Activated CD8-positive, alpha-beta memory T cell treated with anti-CD3 and anti-CD28 coated beads for 48 hours (primary cell): Measurements from ENCODE around the gene CUL4B.
A peak's percentile ranks its signal among the peaks of the same experiment; 100 is the strongest.
"Not testable (repeated sequence)": the region's sequence is repeated elsewhere in the genome, so short reads cannot be mapped to it uniquely, and the experiment has no call there.

ENCODE experiments used
- DNase-seq, 3 experiments: peaks; one replicate each; pipeline ENCODE4 v3.0.0-alpha.2; 2020; ENCODE audit warnings: low read depth in 2 of 3, low spot score in 2 of 3

CUL4B gene

DNA sequence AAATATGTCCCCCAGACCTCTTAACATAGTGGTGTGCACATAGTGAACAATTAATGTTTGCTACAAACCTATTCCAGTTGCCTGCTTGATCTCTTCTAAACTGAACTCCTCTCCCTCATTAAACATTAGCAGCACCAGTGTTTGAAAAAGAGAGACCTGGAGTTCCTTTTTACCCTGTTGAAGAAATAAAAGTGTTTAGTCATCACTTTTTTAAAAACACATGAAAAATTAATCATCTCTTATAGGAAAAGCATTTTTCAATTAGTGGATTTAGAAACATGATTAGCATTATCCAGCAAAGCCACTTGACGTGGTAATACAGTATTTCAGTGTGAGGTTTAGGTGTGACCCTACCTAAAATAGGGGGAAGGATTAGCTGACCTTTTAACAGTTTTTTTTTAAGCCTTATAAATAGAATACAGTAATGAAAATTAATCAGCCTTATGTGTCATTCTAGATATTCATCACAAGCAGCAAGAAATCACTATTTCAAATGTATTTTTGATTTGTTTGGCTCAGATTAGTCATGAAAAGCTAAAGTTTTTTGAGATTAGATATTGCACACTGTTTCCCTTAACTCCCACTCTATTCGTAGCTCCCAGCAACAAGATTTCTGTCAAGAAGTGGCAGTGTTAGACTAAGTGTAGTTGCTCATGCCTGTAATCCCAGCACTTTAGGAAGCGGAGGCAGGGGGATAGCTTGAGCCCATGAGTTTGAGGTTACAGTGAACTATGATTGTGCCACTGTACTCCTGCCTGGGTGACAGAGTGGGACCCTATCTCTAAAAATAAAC, 26.2 kb downstream of the CUL4B start:
- DNase-seq: no peak

DNA sequence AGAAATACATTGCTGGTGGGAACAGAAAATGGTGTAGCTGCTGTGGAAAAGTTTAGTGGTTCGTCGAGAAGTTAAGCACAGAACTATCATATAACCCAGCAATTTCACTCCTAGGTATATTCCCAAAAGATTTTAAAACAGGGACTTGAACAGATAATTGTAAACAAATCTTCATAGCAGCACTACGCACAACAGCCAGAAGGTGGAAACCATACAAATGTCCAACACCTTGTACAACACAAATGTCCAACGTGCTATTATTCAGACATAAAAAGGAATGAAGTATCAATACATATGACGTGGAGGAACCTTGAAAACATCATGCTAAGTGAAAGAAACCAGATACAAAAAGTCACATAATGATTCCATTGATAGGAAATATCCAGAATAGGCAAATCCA, 37.9 kb downstream of the CUL4B start:
- DNase-seq: no peak

DNA sequence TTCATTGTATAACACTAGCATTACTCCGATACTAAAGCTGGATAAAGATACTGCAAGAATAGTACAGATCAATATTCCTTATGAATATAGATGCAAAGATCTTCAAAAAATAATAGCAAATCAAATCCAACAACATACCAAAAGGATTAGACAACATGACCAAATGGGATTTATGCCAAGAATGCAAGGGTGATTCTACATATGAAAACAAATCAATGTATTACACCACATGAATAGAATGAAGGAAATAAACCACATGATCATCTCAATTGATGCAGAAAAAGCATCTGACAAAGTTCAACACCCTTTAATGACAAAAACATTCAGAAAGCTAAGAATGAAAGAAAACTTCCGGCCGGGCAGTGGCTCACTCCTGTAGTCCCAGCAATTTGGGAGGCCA, 42.8 kb downstream of the CUL4B start:
- no peak for DNase-seq

DNA sequence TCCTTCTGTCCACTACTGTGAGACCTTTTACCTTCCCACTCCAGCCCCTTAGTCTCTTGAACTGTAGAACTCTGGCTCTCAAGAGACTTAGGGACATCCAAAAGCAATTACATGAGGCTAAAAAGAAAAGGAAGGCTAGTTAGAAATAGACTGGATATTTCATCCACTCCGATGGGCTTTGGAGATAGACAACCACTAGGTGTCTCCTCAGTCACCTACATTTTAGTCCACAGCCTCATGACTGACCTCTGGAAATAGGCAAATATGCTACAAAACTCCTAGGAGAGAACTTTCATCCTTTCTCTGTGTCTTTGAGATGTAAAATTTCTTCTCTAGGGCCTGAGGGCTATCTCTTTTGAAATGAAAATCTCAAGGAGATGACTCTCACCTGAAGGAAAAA, 46.5 kb downstream of the CUL4B start:
- no peak for DNase-seq

DNA sequence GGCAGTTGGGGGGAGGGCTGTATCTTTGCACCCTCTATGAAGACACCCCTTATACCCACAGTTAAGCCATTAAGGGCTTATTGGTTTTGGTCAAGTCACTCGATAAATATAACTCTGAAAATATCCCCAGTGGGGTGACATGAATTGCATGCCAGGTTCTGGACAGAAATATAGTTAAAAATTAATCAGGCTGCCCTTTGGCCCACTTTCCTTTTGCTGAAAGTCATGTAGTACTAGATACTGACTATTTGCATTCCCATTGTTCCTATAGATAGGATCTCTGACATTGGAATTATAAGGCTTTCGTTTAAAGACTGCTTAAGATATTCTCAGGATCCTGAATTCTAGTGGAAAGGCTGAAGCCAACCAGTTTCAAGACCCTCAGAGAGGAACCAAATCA, 48.1 kb downstream of the CUL4B start:
- no peak for DNase-seq

DNA sequence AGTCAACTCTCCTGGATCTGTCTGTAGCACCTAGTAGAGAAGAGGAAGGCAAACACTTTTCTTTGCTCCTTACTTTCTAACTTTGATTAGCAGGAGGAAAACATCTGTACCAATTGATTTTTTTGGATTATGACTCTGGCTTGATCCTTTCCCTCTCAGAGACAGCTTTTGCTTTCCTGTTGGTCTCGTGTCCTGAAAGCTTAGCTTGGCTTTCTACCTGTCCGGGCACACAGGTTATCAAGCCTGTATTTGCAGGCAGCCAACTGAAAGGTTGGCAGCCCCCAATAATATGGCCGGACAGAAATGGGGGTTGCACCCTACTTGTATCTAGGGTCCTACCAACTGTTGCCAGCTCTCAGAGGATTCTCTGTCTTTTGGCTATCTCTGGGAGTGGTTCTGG, 48.5 kb downstream of the CUL4B start:
- no peak for DNase-seq

DNA sequence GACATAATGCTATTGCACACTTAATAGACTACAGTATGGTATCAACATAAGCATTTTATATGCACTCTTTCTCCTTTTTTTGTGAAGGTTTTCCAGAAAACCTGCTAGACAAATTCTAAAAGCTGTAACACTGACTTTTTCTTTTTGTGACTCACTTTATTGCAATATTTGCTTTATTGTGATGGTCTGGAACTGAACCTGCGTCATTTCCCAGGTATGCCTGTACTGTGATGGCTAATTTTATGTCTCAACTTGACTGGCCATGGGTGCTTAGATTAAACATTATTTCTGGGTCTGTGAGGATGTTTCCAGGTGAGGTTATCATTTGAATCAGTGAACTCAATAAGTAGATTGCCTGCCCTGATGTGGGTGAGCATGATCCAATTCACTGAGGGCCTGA, 56.2 kb downstream of the CUL4B start:
- no peak for DNase-seq

DNA sequence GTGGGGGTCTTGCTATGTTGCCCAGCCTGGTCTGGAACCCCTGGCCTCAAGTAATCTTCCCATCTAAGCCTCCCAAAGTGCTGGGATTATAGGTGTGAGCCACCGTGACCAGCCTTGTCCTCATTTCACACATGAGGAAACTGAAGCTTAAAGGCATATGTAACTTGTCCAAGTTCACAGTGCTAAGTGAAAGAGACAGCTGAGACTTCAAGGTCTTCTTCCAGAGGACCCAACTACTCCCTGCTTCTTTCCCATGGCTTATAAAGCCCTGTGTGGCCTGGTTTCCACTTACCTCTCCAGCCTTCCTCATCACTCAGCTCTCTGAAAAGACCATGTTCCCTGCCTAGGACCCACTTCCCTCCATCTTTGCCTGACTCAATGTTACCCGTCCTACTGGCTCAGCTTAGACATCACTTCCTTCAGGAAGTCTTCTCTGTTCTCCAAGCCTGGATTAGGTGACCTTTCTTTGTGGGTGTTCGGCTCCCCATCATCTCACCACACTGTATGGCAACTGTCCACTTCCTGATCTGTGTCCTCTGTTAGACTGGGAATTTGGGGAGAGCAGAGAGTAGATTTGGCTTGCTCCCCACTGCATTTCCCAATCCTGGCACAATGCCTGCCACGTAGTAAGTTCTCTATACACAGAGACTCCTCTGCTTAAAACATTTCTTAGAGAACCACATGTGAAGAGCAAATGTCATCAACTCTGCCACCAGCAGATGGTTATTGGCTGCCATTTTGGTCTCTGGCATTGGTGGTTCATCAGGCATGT, 61.3 kb downstream of the CUL4B start:
- no peak for DNase-seq

DNA sequence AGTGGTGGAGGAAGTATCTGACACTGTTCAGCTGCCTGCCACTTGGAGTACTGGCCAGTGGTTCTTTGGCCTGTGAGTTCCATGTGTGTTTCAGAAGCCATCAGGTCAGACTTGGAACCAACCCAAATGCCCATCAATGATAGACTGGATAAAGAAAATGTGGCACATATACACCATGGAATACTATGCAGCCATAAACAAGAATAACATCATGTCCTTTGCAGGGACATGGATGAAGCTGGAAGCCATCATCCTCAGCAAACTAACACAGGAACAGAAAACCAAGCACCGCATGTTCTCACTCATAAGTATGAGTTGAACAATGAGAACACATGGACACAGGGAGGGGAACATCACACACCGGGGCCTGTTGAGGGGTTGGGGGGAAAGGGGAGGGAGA, 70.6 kb downstream of the CUL4B start:
- not testable (repeated sequence) for DNase-seq

DNA sequence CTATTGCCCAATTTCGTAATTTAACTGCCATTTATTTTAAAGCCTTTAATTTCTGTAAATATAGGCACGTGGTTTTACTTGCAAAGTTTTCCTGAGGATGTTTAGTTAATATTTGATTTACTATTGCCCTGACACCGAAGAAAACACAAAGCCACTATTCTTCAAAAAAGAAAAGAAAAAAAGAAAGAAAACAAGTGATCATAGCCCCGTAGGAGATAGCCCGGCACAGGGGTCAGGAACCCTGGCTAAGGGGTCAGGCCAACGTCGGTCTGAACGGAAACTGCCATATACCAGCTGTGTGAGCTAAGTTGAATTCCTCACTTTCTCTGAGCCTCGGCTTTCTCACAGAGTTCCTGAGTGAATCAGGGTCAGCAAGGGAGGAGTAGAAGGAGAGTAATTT, 74.0 kb downstream of the CUL4B start:
- DNase-seq: no peak

DNA sequence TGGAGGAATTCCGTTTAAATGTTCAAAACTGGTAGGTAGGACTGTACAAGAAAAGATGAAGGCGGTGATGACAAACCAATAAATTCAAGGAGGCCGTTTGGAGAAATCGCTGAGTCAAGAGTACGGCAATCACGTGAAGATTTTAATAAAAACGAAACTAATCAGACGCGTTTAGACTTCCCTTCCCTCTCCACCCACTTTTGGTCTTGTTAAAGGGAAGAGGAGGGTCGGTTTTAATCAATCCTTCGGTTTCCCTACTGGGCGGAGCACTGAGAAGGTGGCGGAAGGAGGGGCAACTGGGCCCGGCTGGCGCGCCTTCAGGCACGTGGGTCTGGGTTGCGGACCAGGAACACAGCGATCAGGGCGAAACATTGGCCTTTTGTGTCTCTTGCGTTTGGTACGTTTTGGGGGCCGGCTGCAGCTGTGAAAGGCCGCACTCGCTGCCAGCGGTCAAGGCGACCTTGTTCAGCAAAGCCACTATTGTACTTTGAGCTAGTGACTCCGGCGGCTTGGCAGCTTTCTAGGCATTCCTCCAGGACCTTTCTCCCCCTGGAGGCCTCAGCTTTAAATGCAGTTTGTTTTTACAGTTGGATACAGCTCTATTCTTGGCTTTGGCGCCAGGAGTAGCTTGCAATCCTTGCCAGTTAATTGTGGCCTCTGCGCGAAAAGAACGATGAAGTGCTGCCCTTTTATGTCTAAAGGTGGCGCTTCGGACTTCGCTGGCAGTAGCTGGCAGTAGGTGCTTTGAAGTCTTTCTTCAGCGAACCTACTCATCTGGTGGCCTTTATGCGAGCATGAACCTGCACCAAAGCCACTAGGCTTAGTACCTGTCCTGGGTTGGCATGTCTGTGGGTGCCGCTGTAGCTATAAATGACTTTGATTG, 74.9 kb downstream of the CUL4B start:
- peak; percentile 6 to 27 (median 13) for DNase-seq

DNA sequence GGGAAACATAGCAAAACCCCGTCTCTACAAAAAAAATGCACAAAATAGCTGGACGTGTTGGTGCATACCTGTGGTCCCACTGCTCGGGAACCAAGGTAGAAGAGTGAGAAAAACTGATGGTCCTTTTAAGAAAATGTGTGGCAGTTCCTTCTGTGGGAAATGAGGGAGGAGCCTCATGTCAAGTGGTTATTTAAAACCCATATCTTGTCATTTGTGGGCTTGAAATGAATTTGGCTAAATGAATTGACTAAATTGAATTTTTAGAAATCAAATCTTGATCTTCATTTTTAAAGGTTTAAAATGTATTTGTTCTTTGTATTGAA, 75.5 kb downstream of the CUL4B start:
- no peak for DNase-seq

DNA sequence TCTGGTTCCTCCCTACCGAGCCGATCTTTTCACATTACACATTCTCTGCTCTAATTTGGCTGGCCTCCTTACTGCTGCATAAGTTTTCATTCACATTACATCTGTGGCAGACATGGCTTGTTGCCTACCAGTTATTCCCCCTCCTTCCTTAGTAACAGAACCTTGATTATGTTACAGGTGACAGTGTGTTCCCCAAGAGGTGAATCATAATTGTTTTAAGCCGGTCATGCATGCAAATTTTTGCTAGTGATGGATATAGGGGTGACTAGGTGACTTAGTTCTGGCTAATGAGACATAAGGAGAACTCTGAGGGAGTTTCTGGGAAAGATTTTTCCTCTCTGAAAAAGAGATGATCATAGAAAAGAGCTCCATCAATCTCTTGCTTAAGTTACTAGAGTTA, 83.3 kb downstream of the CUL4B start:
- no peak for DNase-seq

DNA sequence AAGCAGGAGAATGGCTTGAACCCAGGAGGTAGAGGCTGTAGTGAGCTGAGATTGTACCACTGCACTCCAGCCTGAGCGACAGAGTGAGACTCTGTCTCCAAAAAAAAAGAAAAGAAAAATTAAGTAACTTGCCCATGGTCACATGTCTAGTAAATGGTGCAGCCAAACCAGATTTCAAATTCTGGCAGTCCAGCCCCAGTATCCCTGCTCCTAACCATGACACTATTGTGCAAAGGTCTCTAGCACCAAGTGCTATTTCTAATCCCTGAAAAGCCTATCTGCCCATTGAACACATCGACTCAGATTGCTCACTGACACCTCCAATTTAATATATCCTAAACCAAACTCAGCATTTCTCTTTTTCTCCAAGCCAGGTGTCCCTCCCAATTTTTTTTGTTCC, 84.0 kb downstream of the CUL4B start:
- DNase-seq: no peak

DNA sequence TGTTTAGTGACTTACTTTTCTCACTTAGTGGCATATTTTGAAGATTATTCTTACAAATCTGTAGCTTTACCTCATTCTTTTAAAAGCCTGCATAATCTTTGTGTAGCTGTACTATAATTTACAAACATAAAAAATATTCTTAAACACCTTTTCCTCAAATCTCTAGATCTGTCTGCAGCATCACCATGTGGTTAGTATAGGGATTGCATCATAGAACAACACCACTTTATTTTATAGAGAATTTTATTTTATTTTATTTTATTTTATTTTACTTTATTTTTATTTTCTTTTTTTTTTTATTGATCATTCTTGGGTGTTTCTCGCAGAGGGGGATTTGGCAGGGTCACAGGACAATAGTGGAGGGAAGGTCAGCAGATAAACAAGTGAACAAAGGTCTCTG, 85.3 kb downstream of the CUL4B start:
- not testable (repeated sequence) for DNase-seq
